HEK293 (cell line): ENCODE results near the gene MORN3.

Experiments used
- HOXA7 ChIP-seq: sonication (generic); formaldehyde crosslinking; IDR thresholded peaks from 2 replicates; pipeline ENCODE4 v1.8.1; 2022; ENCODE audit warnings: missing genetic modification reagents, borderline replicate concordance
- KLF16 ChIP-seq: fragments of 450-650 bp; formaldehyde crosslinking; IDR thresholded peaks from 2 replicates; pipeline ENCODE4 v1.5.1; 2017; ENCODE audit warnings: missing biosample characterization, missing genetic modification characterization
- KLF8 ChIP-seq: fragments of 450-650 bp; formaldehyde crosslinking; IDR thresholded peaks from 2 replicates; pipeline ENCODE4 v1.5.1; 2016; ENCODE audit warnings: missing biosample characterization, missing genetic modification characterization
- KLF9 ChIP-seq: fragments of 450-650 bp; formaldehyde crosslinking; IDR thresholded peaks from 2 replicates; pipeline ENCODE4 v1.5.1; 2016; ENCODE audit warnings: missing biosample characterization, missing genetic modification characterization, low read depth
- ZFP3 ChIP-seq: fragments of 450-650 bp; formaldehyde crosslinking; IDR thresholded peaks from 2 replicates; pipeline ENCODE4 v1.5.1; 2016; ENCODE audit warnings: low read depth, missing biosample characterization, missing genetic modification characterization
- ZNF146 ChIP-seq: fragments of 450-650 bp; formaldehyde crosslinking; IDR thresholded peaks from 2 replicates; pipeline ENCODE4 v1.5.1; 2016; ENCODE audit warnings: missing biosample characterization, missing genetic modification characterization
- ZNF169 ChIP-seq: fragments of 450-650 bp; formaldehyde crosslinking; IDR thresholded peaks from 2 replicates; pipeline ENCODE4 v1.5.1; 2016; ENCODE audit warnings: missing biosample characterization, missing genetic modification characterization
- ZNF292 ChIP-seq: fragments of 450-650 bp; formaldehyde crosslinking; IDR thresholded peaks from 2 replicates; pipeline ENCODE4 v1.5.1; 2016; ENCODE audit warnings: low read depth, missing biosample characterization, missing genetic modification characterization, borderline replicate concordance
- ZNF302 ChIP-seq: fragments of 450-650 bp; formaldehyde crosslinking; IDR thresholded peaks from 2 replicates; pipeline ENCODE4 v1.5.1; 2016; ENCODE audit warnings: missing biosample characterization, missing genetic modification characterization, low read depth
- ZNF423 ChIP-seq: fragments of 450-650 bp; formaldehyde crosslinking; IDR thresholded peaks from 2 replicates; pipeline ENCODE4 v1.5.1; 2016; ENCODE audit warnings: missing biosample characterization, missing genetic modification characterization
- ZNF548 ChIP-seq: fragments of 450-650 bp; formaldehyde crosslinking; IDR thresholded peaks from 2 replicates; pipeline ENCODE4 v1.5.1; 2016; ENCODE audit warnings: missing biosample characterization, missing genetic modification characterization
- ZNF707 ChIP-seq: fragments of 450-650 bp; formaldehyde crosslinking; IDR thresholded peaks from 2 replicates; pipeline ENCODE4 v1.5.1; 2016; ENCODE audit warnings: missing biosample characterization, missing genetic modification characterization
- TF ChIP-seq, protein P1 (sequence below): fragments of 450-650 bp; formaldehyde crosslinking; IDR thresholded peaks from 2 replicates; pipeline ENCODE4 v1.5.1; 2016; ENCODE audit warnings: missing biosample characterization, missing genetic modification characterization
- TF ChIP-seq, protein P2 (sequence below): fragments of 450-650 bp; formaldehyde crosslinking; IDR thresholded peaks from 2 replicates; pipeline ENCODE4 v1.5.1; 2016; ENCODE audit warnings: missing biosample characterization, missing genetic modification characterization

DNA sequence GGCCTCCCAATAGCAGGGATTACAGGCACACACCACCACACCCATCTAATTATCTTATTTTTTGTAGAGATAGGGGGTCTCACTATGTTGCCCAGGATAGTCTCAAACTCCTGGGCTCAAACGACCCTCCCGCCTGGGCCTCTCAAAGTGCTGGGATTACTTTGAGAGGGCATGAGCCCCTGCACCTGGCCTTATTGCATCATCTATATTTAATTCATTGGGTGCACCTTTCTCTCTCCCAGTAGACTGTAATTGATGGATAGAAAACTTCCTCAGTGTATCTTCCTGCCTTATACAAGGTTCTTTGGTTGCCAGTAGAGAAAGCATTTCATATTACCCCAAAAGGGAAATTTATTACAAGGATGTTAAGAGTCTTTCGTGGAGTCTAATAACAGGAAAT, 8.9 kb upstream of the MORN3 start:
- TF ChIP-seq KLF16 (no peak), ZNF707 (tag by site-specific recombination) (no peak), ZFP3 (tag by site-specific recombination) (no peak), ZNF292 (tag by site-specific recombination) (no peak), HOXA7 (no peak), KLF8 (tag by site-specific recombination) (no peak), ZNF302 (tag by site-specific recombination) (no peak), ZNF169 (tag by site-specific recombination) (no peak), ZNF548 (tag by site-specific recombination) (no peak), KLF9 (tag by site-specific recombination) (no peak), ZNF146 (tag by site-specific recombination) (no peak), ZNF423 (no peak)
- TF ChIP-seq, protein P1, sequence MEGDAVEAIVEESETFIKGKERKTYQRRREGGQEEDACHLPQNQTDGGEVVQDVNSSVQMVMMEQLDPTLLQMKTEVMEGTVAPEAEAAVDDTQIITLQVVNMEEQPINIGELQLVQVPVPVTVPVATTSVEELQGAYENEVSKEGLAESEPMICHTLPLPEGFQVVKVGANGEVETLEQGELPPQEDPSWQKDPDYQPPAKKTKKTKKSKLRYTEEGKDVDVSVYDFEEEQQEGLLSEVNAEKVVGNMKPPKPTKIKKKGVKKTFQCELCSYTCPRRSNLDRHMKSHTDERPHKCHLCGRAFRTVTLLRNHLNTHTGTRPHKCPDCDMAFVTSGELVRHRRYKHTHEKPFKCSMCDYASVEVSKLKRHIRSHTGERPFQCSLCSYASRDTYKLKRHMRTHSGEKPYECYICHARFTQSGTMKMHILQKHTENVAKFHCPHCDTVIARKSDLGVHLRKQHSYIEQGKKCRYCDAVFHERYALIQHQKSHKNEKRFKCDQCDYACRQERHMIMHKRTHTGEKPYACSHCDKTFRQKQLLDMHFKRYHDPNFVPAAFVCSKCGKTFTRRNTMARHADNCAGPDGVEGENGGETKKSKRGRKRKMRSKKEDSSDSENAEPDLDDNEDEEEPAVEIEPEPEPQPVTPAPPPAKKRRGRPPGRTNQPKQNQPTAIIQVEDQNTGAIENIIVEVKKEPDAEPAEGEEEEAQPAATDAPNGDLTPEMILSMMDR (tag by site-specific recombination) = no peak
- TF ChIP-seq, protein P2, sequence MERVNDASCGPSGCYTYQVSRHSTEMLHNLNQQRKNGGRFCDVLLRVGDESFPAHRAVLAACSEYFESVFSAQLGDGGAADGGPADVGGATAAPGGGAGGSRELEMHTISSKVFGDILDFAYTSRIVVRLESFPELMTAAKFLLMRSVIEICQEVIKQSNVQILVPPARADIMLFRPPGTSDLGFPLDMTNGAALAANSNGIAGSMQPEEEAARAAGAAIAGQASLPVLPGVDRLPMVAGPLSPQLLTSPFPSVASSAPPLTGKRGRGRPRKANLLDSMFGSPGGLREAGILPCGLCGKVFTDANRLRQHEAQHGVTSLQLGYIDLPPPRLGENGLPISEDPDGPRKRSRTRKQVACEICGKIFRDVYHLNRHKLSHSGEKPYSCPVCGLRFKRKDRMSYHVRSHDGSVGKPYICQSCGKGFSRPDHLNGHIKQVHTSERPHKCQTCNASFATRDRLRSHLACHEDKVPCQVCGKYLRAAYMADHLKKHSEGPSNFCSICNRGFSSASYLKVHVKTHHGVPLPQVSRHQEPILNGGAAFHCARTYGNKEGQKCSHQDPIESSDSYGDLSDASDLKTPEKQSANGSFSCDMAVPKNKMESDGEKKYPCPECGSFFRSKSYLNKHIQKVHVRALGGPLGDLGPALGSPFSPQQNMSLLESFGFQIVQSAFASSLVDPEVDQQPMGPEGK (tag by site-specific recombination) = no peak
